Subcutaneous abdominal adipose tissue (tissue), 5 donors: Measurements from ENCODE around the gene ALK.

ENCODE experiments used
- H3K27ac ChIP-seq: one replicate; pipeline ENCODE4 v1.7.0; 2013; ENCODE audit warnings: low read depth, mild to moderate bottlenecking, inconsistent platforms, low read length, moderate library complexity
- H3K27me3 ChIP-seq, 5 donors: one replicate each; pipeline ENCODE4 v1.7.0; 2013; ENCODE audit warnings: low read length in 5 of 5, inconsistent platforms in 1 of 5; ENCODE audit not compliant: control insufficient read depth in 5 of 5, insufficient read depth in 4 of 5
- H3K36me3 ChIP-seq, 5 donors: one replicate each; pipeline ENCODE4 v1.7.0; 2013; ENCODE audit warnings: low read length in 5 of 5; ENCODE audit not compliant: control insufficient read depth in 5 of 5, insufficient read depth in 5 of 5
- H3K4me1 ChIP-seq, 5 donors: one replicate each; pipeline ENCODE4 v1.7.0; 2013; ENCODE audit warnings: low read length in 5 of 5, mild to moderate bottlenecking in 3 of 5, moderate library complexity in 1 of 5; ENCODE audit not compliant: control insufficient read depth in 5 of 5, insufficient read depth in 5 of 5
- H3K4me3 ChIP-seq, 5 donors: one replicate each; pipeline ENCODE4 v1.7.0; 2013; ENCODE audit warnings: low read length in 5 of 5, low read depth in 1 of 5
- H3K9ac ChIP-seq, 5 donors: one replicate each; pipeline ENCODE4 v1.7.0; 2013; ENCODE audit warnings: low read length in 5 of 5, mild to moderate bottlenecking in 4 of 5, moderate library complexity in 3 of 5
- H3K9me3 ChIP-seq, 5 donors: one replicate each; pipeline ENCODE4 v1.7.0; 2013; ENCODE audit warnings: low read length in 5 of 5; ENCODE audit not compliant: control insufficient read depth in 5 of 5
- donor health status: healthy.
- donor health status: healthy.
- donor health status: healthy.
- donor health status: healthy.
- donor health status: healthy.

The ALK gene

DNA sequence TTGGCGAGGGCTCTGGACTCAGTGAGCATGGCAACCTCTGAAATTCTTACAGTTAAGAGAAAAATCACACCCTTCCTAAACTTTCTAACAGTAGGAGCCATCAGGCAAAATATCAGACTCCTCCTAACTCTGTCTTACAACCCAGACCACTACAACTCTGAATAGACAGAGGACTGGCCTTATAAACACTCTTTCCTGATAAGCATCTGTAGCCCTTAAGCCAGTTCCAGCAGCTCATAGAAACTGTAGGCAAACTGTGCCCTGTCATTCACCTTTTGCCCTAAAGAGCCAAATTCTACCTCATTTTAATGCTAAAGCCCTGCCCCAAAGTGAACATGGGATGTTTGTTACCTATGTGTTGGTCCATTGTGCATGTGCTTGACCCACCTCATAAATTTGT lies 304.8 kb downstream of the ALK start:
- Histone ChIP-seq H3K4me3 (no peak overlapping the region), H3K9me3 (no peaks in the 10 kb centered on the region), H3K9ac (no peak overlapping the region), H3K4me1 (no peaks in the 10 kb centered on the region), H3K36me3 (no peaks in the 10 kb centered on the region), H3K27me3 (peaks cover 0 to 8% (median 0%) of the 10 kb centered on the region in 5 donors), H3K27ac (no peak overlapping the region)

DNA sequence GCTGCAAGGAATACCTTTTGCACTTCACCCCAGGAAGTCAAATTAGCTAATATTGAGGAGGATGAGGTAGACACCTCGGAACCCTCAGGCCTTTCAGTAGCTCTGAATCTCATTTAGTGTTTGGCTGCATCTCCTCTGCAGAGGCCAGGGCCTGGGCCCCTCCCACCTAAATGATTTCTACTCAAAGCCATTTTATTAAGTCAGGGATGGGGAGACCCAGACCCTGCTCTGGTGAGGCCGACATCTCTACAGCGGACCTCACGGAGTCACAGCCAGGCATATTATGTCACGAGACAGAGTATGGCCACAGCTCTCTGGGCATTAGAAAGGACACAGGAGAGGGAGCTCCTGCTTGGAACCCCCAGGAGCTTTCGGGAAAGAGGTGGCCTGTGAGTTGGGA lies 305.5 kb downstream of the ALK start:
- Histone ChIP-seq H3K4me3 (no peak overlapping the region), H3K9ac (no peak overlapping the region), H3K27ac (no peak overlapping the region), H3K36me3 (no peaks in the 10 kb centered on the region), H3K4me1 (no peaks in the 10 kb centered on the region), H3K27me3 (peaks cover 0 to 8% (median 0%) of the 10 kb centered on the region in 5 donors), H3K9me3 (no peaks in the 10 kb centered on the region)

DNA sequence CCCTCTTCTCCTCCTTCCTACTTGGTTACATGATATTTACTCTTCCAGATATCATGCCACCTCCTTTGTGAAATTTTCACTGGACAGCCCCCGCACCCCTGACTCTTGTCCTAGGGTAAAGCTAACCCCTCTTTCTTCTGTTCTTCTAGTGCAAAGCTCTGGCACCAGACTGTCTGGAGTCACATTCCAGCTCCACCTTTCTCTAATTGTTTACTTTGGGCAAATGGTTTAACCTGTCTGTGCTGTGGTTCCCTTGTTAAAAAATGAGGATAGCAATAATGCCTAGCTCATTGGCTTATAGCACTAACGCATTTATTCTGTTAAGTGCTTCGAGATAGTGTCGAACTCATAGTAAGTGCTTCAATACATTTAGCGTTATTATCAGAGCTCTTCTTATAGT lies 306.2 kb downstream of the ALK start:
- Histone ChIP-seq H3K27me3 (peaks cover 0 to 8% (median 0%) of the 10 kb centered on the region in 5 donors), H3K4me3 (no peak overlapping the region), H3K9me3 (no peaks in the 10 kb centered on the region), H3K9ac (no peak overlapping the region), H3K27ac (no peak overlapping the region), H3K4me1 (peaks cover 0 to 3% (median 0%) of the 10 kb centered on the region in 5 donors), H3K36me3 (no peaks in the 10 kb centered on the region)

- Histone ChIP-seq H3K9me3 (no peaks in the 10 kb centered on the region), H3K27me3 (peaks cover 0 to 8% (median 0%) of the 10 kb centered on the region in 5 donors)
These were observed 307.0 kb downstream of the ALK start for GRCh38 chr2:29614295-29614830.

DNA sequence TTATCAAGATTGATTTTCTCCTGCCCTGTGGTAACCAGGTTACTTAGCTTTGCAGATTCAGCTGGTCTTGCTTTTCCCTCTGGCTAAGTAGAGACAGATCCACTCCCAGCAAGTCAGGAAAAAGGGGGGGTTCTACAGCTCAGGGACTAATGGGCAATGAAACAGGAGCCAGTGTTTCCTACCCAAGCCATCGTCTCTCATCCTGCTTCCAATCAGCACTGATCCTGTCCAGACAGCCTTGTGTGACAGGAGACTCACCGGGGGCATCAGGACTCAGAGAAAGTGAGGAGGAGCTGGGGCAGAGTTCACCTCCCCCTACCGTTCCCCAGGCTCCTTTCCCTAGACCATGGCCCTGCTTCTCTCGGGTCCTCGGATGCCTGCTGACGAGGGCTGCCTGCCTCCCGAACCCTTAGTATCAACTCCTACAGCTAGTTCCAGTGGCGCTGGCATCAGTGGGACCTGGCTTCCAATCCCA lies 307.6 kb downstream of the ALK start:
- Histone ChIP-seq H3K4me3 (no peak overlapping the region), H3K27me3 (peaks cover 0 to 8% (median 0%) of the 10 kb centered on the region in 5 donors), H3K9me3 (no peaks in the 10 kb centered on the region), H3K27ac (no peak overlapping the region), H3K4me1 (peaks cover 0 to 5% (median 0%) of the 10 kb centered on the region in 5 donors), H3K9ac (no peak overlapping the region), H3K36me3 (no peaks in the 10 kb centered on the region)

More at GRCh38 chr2:29614295-29614830, 307.0 kb downstream of the ALK start:
- Histone ChIP-seq H3K4me3 (no peak overlapping the region), H3K4me1 (peaks cover 0 to 5% (median 0%) of the 10 kb centered on the region in 5 donors), H3K27ac (no peak overlapping the region), H3K9ac (no peak overlapping the region), H3K36me3 (no peaks in the 10 kb centered on the region)

GRCh38 chr2:29613067-29613466 lies 308.3 kb downstream of the ALK start:
- Histone ChIP-seq H3K36me3 (no peaks in the 10 kb centered on the region), H3K9me3 (no peaks in the 10 kb centered on the region), H3K4me3 (no peak overlapping the region), H3K9ac (no peak overlapping the region), H3K4me1 (peaks cover 0 to 5% (median 0%) of the 10 kb centered on the region in 5 donors), H3K27ac (no peak overlapping the region), H3K27me3 (peaks cover 0 to 8% (median 0%) of the 10 kb centered on the region in 5 donors)

DNA sequence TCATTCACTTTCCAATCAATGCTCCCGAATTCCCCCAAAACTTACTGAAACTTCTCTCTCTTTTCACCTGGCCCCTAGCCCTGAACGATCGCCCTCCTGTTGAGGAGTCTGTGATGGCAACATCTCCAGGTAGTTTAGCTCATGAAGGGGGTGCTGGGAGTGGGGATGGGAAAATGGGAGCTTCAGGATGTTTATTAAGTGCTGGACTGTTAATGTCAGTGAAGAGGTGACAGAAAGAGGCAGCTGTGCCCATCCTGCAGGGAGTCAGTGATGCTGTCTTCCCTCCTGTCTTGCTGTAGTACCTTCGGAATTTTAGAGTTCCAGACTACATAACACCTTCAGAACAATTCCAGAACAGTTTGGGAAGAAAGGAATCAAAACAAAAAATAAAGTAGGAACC lies 308.8 kb downstream of the ALK start:
- Histone ChIP-seq H3K27ac (no peak overlapping the region), H3K36me3 (no peaks in the 10 kb centered on the region), H3K4me1 (peaks cover 0 to 5% (median 0%) of the 10 kb centered on the region in 5 donors), H3K9me3 (no peaks in the 10 kb centered on the region), H3K27me3 (peaks cover 0 to 8% (median 0%) of the 10 kb centered on the region in 5 donors), H3K9ac (no peak overlapping the region), H3K4me3 (no peak overlapping the region)

DNA sequence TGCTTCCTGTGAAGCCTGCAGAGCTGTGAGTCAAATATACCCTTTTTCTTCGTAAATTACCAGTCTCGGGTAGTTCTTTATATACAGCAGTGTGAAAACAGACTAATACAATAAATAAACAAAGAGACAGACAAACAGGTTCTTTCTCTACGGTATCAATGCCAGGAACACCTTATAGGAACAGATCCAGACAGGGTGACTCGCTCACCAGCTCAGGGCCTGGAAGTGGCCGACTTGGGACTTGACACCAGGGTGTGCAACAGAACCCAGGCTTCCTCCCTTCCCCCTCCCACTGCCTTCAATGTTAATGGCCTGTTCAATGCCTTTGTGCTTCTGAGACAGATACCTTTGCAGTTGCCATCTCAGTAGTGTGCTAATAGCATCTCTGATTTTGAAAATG lies 309.5 kb downstream of the ALK start:
- H3K9ac ChIP-seq = no peak overlapping the region
- H3K4me1 ChIP-seq = peaks cover 0 to 5% (median 0%) of the 10 kb centered on the region in 5 donors
- H3K9me3 ChIP-seq = no peaks in the 10 kb centered on the region
- H3K27ac ChIP-seq = no peak overlapping the region
- H3K4me3 ChIP-seq = no peak overlapping the region
- H3K27me3 ChIP-seq = peaks cover 0 to 8% (median 0%) of the 10 kb centered on the region in 5 donors
- H3K36me3 ChIP-seq = no peaks in the 10 kb centered on the region

GRCh38 chr2:29611261-29611660 lies 310.1 kb downstream of the ALK start:
- H3K9me3 ChIP-seq = no peaks in the 10 kb centered on the region
- H3K27ac ChIP-seq = no peak overlapping the region
- peaks cover 0 to 8% (median 0%) of the 10 kb centered on the region in 5 donors for H3K27me3 ChIP-seq
- no peak overlapping the region for H3K9ac ChIP-seq
- peaks cover 0 to 5% (median 0%) of the 10 kb centered on the region in 5 donors for H3K4me1 ChIP-seq
- no peaks in the 10 kb centered on the region for H3K36me3 ChIP-seq
- H3K4me3 ChIP-seq = no peak overlapping the region

DNA sequence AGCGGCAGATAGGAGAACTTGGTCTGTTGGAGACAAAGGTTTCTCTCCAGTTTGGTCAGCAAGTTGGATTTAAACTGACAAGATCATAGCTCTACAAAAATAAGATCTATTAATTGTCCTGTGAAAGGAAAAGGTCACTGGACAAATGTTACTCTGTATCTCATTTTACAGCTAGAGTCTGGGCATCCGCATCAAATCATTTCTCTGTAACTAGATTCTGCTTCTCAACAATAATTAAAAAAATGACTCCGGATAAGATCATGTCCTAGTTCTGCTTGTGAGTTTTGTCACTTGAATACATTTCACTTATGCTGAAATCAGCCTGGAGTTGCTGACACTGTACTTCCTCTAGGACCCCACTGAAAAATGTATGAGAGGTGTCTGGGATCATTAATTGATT lies 310.8 kb downstream of the ALK start:
- peaks cover 0 to 5% (median 0%) of the 10 kb centered on the region in 5 donors for H3K4me1 ChIP-seq
- no peak overlapping the region for H3K4me3 ChIP-seq
- no peaks in the 10 kb centered on the region for H3K9me3 ChIP-seq
- no peak overlapping the region for H3K27ac ChIP-seq
- no peaks in the 10 kb centered on the region for H3K36me3 ChIP-seq
- H3K9ac ChIP-seq = no peak overlapping the region
- peaks cover 0 to 8% (median 0%) of the 10 kb centered on the region in 5 donors for H3K27me3 ChIP-seq
